NOMO-1 treated with dmso at 0.1 percent for 144 hours (cell line): ENCODE data around the gene TBX21.
"Not testable (repeated sequence)": the region's sequence is repeated elsewhere in the genome, so short reads cannot be mapped to it uniquely, and the experiment has no call there.

Experiments
- DNase-seq: peaks from one replicate; lab custom pipeline; 2025; ENCODE audit not compliant: unreplicated experiment; lab: John Stamatoyannopoulos, UW

The TBX21 gene

GRCh38 chr17:47729476-47729875 lies 3.6 kb upstream of the TBX21 start:
- DNase-seq, result no peak

- DNase-seq, result no peak
Measured at GRCh38 chr17:47730681-47731080, 2.4 kb upstream of the TBX21 start.

- DNase-seq, result no peak
Measured at GRCh38 chr17:47731396-47731795, 1.6 kb upstream of the TBX21 start.

- DNase-seq, result no peak
Measured at GRCh38 chr17:47732399-47733046, 513 bp upstream of the TBX21 start.

GRCh38 chr17:47733674-47734410 lies 806 bp downstream of the TBX21 start:
- DNase-seq, result no peak

- no peak for DNase-seq
Measured at GRCh38 chr17:47735139-47735464, 2.1 kb downstream of the TBX21 start.

- DNase-seq, result no peak
Measured at GRCh38 chr17:47735536-47736011, 2.5 kb downstream of the TBX21 start.

- no peak for DNase-seq
Measured at GRCh38 chr17:47736501-47737495, 3.8 kb downstream of the TBX21 start.

- no peak for DNase-seq
Measured at GRCh38 chr17:47738178-47738577, 5.1 kb downstream of the TBX21 start.

GRCh38 chr17:47739150-47739549 lies 6.1 kb downstream of the TBX21 start:
- DNase-seq, result no peak

- DNase-seq, result not testable (repeated sequence)
Measured at GRCh38 chr17:47739945-47740344, 6.9 kb downstream of the TBX21 start.

GRCh38 chr17:47741109-47741792 lies 8.2 kb downstream of the TBX21 start:
- no peak for DNase-seq

- no peak for DNase-seq
Measured at GRCh38 chr17:47741793-47742145, 8.7 kb downstream of the TBX21 start.

GRCh38 chr17:47742319-47743181 lies 9.5 kb downstream of the TBX21 start:
- DNase-seq, result no peak

- DNase-seq, result no peak
Measured at GRCh38 chr17:47744168-47745036, 11.4 kb downstream of the TBX21 start.

- no peak for DNase-seq
Measured at GRCh38 chr17:47745037-47745380, 12.0 kb downstream of the TBX21 start.

- no peak for DNase-seq
Measured at GRCh38 chr17:47751471-47751870, 18.4 kb downstream of the TBX21 start.

- no peak for DNase-seq
Measured at GRCh38 chr17:47757386-47757785, 24.4 kb downstream of the TBX21 start.

- no peak for DNase-seq
Measured at GRCh38 chr17:47760409-47761140, 27.5 kb downstream of the TBX21 start.
